AG04450 (cell line): Measurements from ENCODE around the gene KNDC1. TPM values are rescaled to one million over a fixed set of nuclear protein-coding genes. Genes with fewer than 3 reads are reported as not detected.

Source experiments
- CTCF ChIA-PET: fragments of 300-600, 350-600 bp; formaldehyde crosslinking; extraction: SDS; loops from one replicate; lab custom pipeline; 2022; ENCODE audit warnings: antibody characterized with exemption, inconsistent platforms; lab: Charles Lee
- POLR2A ChIA-PET: fragments of 350-600 bp; formaldehyde crosslinking; extraction: SDS; loops from one replicate; lab custom pipeline; 2021; ENCODE audit warnings: antibody characterized with exemption, inconsistent platforms; lab: Yijun Ruan, JAX
- DNase-seq: peaks from one replicate; pipeline ENCODE4 v3.0.0-alpha.2; 2011; ENCODE audit warnings: low read depth, low spot score
- H3K27ac ChIP-seq: one replicate; pipeline ENCODE4 v1.5.1; 2012; ENCODE audit warnings: low read depth, low read length, control low read depth
- H3K27me3 ChIP-seq: one replicate; pipeline ENCODE4 v1.6.0; 2012; ENCODE audit warnings: low read length; ENCODE audit not compliant: control insufficient read depth, insufficient read depth
- H3K4me3 ChIP-seq: 2 replicates; pipeline ENCODE4 v1.5.1; 2011; ENCODE audit warnings: mild to moderate bottlenecking, low read depth, low read length, control low read depth
- H3K9me3 ChIP-seq: 2 replicates; pipeline ENCODE4 v1.5.1; 2012; ENCODE audit warnings: low read length; ENCODE audit not compliant: control insufficient read depth, insufficient read depth
- CTCF ChIP-seq: IDR thresholded peaks from 2 replicates; pipeline ENCODE4 v1.5.1; 2011; ENCODE audit warnings: low read depth, low read length, control low read depth, inconsistent platforms
- polyA plus RNA-seq: library from polyadenylated mRNA; depleted of rRNA; stranded (reverse); fragments of >200 nt; gene quantifications from 2 replicates; pipeline ENCODE4 v1.2.3, GENCODE V29; 2011

KNDC1 gene
- polyA plus RNA-seq, 1 experiment: 0.46 TPM

- Histone ChIP-seq H3K27me3 (peaks cover 75% of the 10 kb centered on the region), H3K9me3 (peaks cover 3% of the 10 kb centered on the region; the same call in 1 of the 2 replicates), H3K4me3 (no peak overlapping the region), H3K27ac (no peak overlapping the region)
- no peak for TF ChIP-seq CTCF
- POLR2A ChIA-PET: no interaction called here
- DNase-seq: no peak
- CTCF ChIA-PET: no interaction called here
Observed at GRCh38 chr10:133235932-133236331, 75.9 kb downstream of the KNDC1 start.

GRCh38 chr10:133236401-133237240 is 76.6 kb downstream of the KNDC1 start:
- Histone ChIP-seq H3K9me3 (peaks cover 3% of the 10 kb centered on the region; the same call in 1 of the 2 replicates), H3K27ac (no peak overlapping the region), H3K27me3 (peaks cover 75% of the 10 kb centered on the region), H3K4me3 (no peak overlapping the region)
- ChIA-PET CTCF (no interaction called here), POLR2A (no interaction called here)
- TF ChIP-seq CTCF: no peak
- DNase-seq: no peak

GRCh38 chr10:133237241-133237587 is 77.2 kb downstream of the KNDC1 start:
- POLR2A ChIA-PET: no interaction called here
- H3K27me3 ChIP-seq: peaks cover 70% of the 10 kb centered on the region
- TF ChIP-seq CTCF: no peak
- H3K27ac ChIP-seq: no peak overlapping the region
- no peak overlapping the region for H3K4me3 ChIP-seq
- peaks cover 3% of the 10 kb centered on the region; the same call in 1 of the 2 replicates for H3K9me3 ChIP-seq
- CTCF ChIA-PET: no interaction called here
- DNase-seq: no peak

- no peak within 1 kb of the TSS for H3K4me3 ChIP-seq
- ChIA-PET POLR2A (no interaction called here), CTCF (no interaction called here)
- DNase-seq: no peak
- TF ChIP-seq CTCF: no peak
- peaks cover 3% of the 10 kb centered on the region; the same call in 1 of the 2 replicates for H3K9me3 ChIP-seq
- H3K27me3 ChIP-seq: peaks cover 67% of the 10 kb centered on the region
- H3K27ac ChIP-seq: no peak within 1 kb of the TSS
Observed at GRCh38 chr10:133237588-133238465, 77.8 kb downstream of the KNDC1 start, which contains the start of gene VENTX. Gene VENTX (plus strand): TSS chr10:133237855. CDS start chr10:133237915, 60 bp downstream.
